Hepatocyte (in vitro differentiated cells): ENCODE data around the gene INPP4B. TPM values are rescaled to one million over a fixed set of nuclear protein-coding genes. Genes with fewer than 3 reads are reported as not detected.

ENCODE experiments used
- DNase-seq: peaks from one replicate; pipeline ENCODE4 v3.0.0-alpha.2; 2016; ENCODE audit warnings: low spot score
- H2AFZ ChIP-seq: fragments of 200-600 bp; sonication (generic); 2 replicates; pipeline ENCODE4 v1.6.0; 2016; ENCODE audit warnings: antibody characterized with exemption, mild to moderate bottlenecking
- H3K27ac ChIP-seq: fragments of 200-600 bp; sonication (generic); 2 replicates; pipeline ENCODE4 v1.5.1; 2016; ENCODE audit warnings: mild to moderate bottlenecking
- H3K27me3 ChIP-seq: fragments of 200-600 bp; sonication (generic); 2 replicates; pipeline ENCODE4 v1.6.1; 2016
- H3K36me3 ChIP-seq: fragments of 200-600 bp; sonication (generic); replicated peaks from 2 replicates; pipeline ENCODE4 v1.5.1; 2016; ENCODE audit warnings: low read depth; ENCODE audit not compliant: insufficient read depth
- H3K4me1 ChIP-seq: fragments of 200-600 bp; sonication (generic); 2 replicates; pipeline ENCODE4 v1.5.1; 2016; ENCODE audit warnings: mild to moderate bottlenecking, moderate library complexity; ENCODE audit not compliant: insufficient read depth
- H3K4me2 ChIP-seq: fragments of 200-600 bp; sonication (generic); 2 replicates; pipeline ENCODE4 v1.6.0; 2016
- H3K4me3 ChIP-seq: fragments of 200-600 bp; sonication (generic); 2 replicates; pipeline ENCODE4 v1.5.1; 2016; ENCODE audit warnings: mild to moderate bottlenecking
- H3K79me2 ChIP-seq: fragments of 200-600 bp; sonication (generic); 2 replicates; pipeline ENCODE4 v1.6.0; 2017; ENCODE audit warnings: mild to moderate bottlenecking
- H3K9me2 ChIP-seq: fragments of 200-600 bp; sonication (generic); replicated peaks from 2 replicates; pipeline ENCODE4 v1.6.0; 2017; ENCODE audit warnings: mild to moderate bottlenecking; ENCODE audit not compliant: insufficient read depth
- H3K9me3 ChIP-seq: fragments of 200-600 bp; sonication (generic); 2 replicates; pipeline ENCODE4 v1.5.1; 2016; ENCODE audit warnings: low read depth, mild to moderate bottlenecking
- H4K20me1 ChIP-seq: fragments of 200-600 bp; sonication (generic); 2 replicates; pipeline ENCODE4 v1.6.0; 2016; ENCODE audit warnings: mild to moderate bottlenecking; ENCODE audit not compliant: insufficient read depth, poor library complexity, severe bottlenecking
- EZH2 ChIP-seq: fragments of 200-600 bp; sonication (generic); IDR thresholded peaks from 2 replicates; pipeline ENCODE4 v1.6.1; 2016; ENCODE audit warnings: antibody characterized with exemption, mild to moderate bottlenecking, borderline replicate concordance
- EZH2phosphoT487 ChIP-seq: fragments of 200-600 bp; sonication (generic); IDR thresholded peaks from one replicate; pipeline ENCODE4 v1.6.1; 2018; ENCODE audit warnings: antibody characterized with exemption, mild to moderate bottlenecking, low read depth, moderate library complexity; ENCODE audit not compliant: unreplicated experiment, severe bottlenecking
- WGBS: methylation state at CpG from one replicate; pipeline ENCODE4 v1.1.6; 2016; ENCODE audit warnings: low lambda C conversion rate; ENCODE audit errors: missing lambda C conversion rate; 5-methylcytosine and 5-hydroxymethylcytosine counted together
- polyA plus RNA-seq: library from polyadenylated mRNA; unstranded; fragments of >200 nt; fragmentation: Nextera tagmentation; extraction: Ambion mirVana; gene quantifications from 2 replicates; pipeline ENCODE4 v1.2.1, GENCODE V29; 2016
- total RNA-seq: library from RNA; depleted of rRNA; stranded (reverse); fragments of >200 nt; gene quantifications from 2 replicates; pipeline ENCODE4 v1.2.3, GENCODE V29; 2014
- TF ChIP-seq, protein P1 (sequence below): fragments of 200-600 bp; sonication (generic); IDR thresholded peaks from 2 replicates; pipeline ENCODE4 v1.5.1; 2016; ENCODE audit warnings: antibody characterized with exemption, mild to moderate bottlenecking; ENCODE audit not compliant: poor library complexity

INPP4B gene
- total and polyA plus RNA-seq, 2 experiments from 2014 or later: 4.2 to 7.1 TPM

- H3K4me3 ChIP-seq: no peak overlapping the region
- no peaks in the 10 kb centered on the region for H3K9me3 ChIP-seq
- H3K9me2 ChIP-seq: no peaks in the 10 kb centered on the region
- no peaks in the 10 kb centered on the region for H3K36me3 ChIP-seq
- H3K27ac ChIP-seq: no peak overlapping the region
- no peaks in the 10 kb centered on the region for H3K27me3 ChIP-seq
- no peaks in the 10 kb centered on the region for H3K79me2 ChIP-seq
- no peaks in the 10 kb centered on the region for H3K4me1 ChIP-seq
- no peak overlapping the region for H3K4me2 ChIP-seq
- WGBS: 79% methylated on average over 2 of the region's 2 CpGs
- TF ChIP-seq EZH2phosphoT487: no peak
- no peak overlapping the region for H2AFZ ChIP-seq
- DNase-seq: no peak
- no peaks in the 10 kb centered on the region for H4K20me1 ChIP-seq
Measured at GRCh38 chr4:142242156-142242555, 603.9 kb downstream of the INPP4B start.

- no peak overlapping the region for H3K27ac ChIP-seq
- no peaks in the 10 kb centered on the region for H3K9me2 ChIP-seq
- H3K4me3 ChIP-seq: no peak overlapping the region
- no peak overlapping the region for H2AFZ ChIP-seq
- no peaks in the 10 kb centered on the region for H3K79me2 ChIP-seq
- DNase-seq: no peak
- H3K4me2 ChIP-seq: no peak overlapping the region
- no peak for TF ChIP-seq EZH2phosphoT487
- TF ChIP-seq, protein P1, sequence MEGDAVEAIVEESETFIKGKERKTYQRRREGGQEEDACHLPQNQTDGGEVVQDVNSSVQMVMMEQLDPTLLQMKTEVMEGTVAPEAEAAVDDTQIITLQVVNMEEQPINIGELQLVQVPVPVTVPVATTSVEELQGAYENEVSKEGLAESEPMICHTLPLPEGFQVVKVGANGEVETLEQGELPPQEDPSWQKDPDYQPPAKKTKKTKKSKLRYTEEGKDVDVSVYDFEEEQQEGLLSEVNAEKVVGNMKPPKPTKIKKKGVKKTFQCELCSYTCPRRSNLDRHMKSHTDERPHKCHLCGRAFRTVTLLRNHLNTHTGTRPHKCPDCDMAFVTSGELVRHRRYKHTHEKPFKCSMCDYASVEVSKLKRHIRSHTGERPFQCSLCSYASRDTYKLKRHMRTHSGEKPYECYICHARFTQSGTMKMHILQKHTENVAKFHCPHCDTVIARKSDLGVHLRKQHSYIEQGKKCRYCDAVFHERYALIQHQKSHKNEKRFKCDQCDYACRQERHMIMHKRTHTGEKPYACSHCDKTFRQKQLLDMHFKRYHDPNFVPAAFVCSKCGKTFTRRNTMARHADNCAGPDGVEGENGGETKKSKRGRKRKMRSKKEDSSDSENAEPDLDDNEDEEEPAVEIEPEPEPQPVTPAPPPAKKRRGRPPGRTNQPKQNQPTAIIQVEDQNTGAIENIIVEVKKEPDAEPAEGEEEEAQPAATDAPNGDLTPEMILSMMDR: no peak
- no peak for TF ChIP-seq EZH2
- H3K27me3 ChIP-seq: no peaks in the 10 kb centered on the region
- no peaks in the 10 kb centered on the region for H3K36me3 ChIP-seq
- H3K4me1 ChIP-seq: no peaks in the 10 kb centered on the region
- no peaks in the 10 kb centered on the region for H3K9me3 ChIP-seq
- no peaks in the 10 kb centered on the region for H4K20me1 ChIP-seq
Measured at GRCh38 chr4:142238589-142238988, 607.5 kb downstream of the INPP4B start.

GRCh38 chr4:142236268-142236667 is 609.8 kb downstream of the INPP4B start:
- TF ChIP-seq EZH2phosphoT487 (no peak), EZH2 (no peak)
- TF ChIP-seq, protein P1: no peak
- no peaks in the 10 kb centered on the region for H3K9me2 ChIP-seq
- no peaks in the 10 kb centered on the region for H3K79me2 ChIP-seq
- no peak overlapping the region for H3K4me2 ChIP-seq
- H3K4me1 ChIP-seq: no peaks in the 10 kb centered on the region
- no peak overlapping the region for H3K4me3 ChIP-seq
- no peaks in the 10 kb centered on the region for H4K20me1 ChIP-seq
- H2AFZ ChIP-seq: no peak overlapping the region
- no peak for DNase-seq
- H3K9me3 ChIP-seq: no peaks in the 10 kb centered on the region
- H3K27me3 ChIP-seq: no peaks in the 10 kb centered on the region
- H3K36me3 ChIP-seq: no peaks in the 10 kb centered on the region
- H3K27ac ChIP-seq: no peak overlapping the region

GRCh38 chr4:142231787-142232186 is 614.3 kb downstream of the INPP4B start:
- no peak for TF ChIP-seq EZH2
- no peak for TF ChIP-seq EZH2phosphoT487
- TF ChIP-seq, protein P1: no peak
- no peaks in the 10 kb centered on the region for H3K9me2 ChIP-seq
- no peak for DNase-seq
- no peaks in the 10 kb centered on the region for H3K36me3 ChIP-seq
- H3K4me3 ChIP-seq: no peak overlapping the region
- no peaks in the 10 kb centered on the region for H3K4me1 ChIP-seq
- no peaks in the 10 kb centered on the region for H4K20me1 ChIP-seq
- no peak overlapping the region for H2AFZ ChIP-seq
- no peaks in the 10 kb centered on the region for H3K27me3 ChIP-seq
- no peaks in the 10 kb centered on the region for H3K9me3 ChIP-seq
- H3K27ac ChIP-seq: no peak overlapping the region
- no peak overlapping the region for H3K4me2 ChIP-seq
- no peaks in the 10 kb centered on the region for H3K79me2 ChIP-seq
- WGBS: 93% methylated on average over 2 of the region's 2 CpGs
